Fibroblast of skin of back (primary cell): Measurements from ENCODE around the gene CLECL1. TPM values are rescaled to one million over a fixed set of nuclear protein-coding genes. Genes with fewer than 3 reads are reported as not detected.

Experiments
- DNase-seq: peaks from one replicate; pipeline ENCODE4 v3.0.0-alpha.2; 2013
- polyA plus RNA-seq, 2 experiments: library from polyadenylated mRNA; unstranded; fragments of 120-200 nt; gene quantifications; one replicate each; pipeline ENCODE4 v1.2.1, GENCODE V29; 2013; ENCODE audit not compliant: insufficient read length in 2 of 2

The CLECL1 gene
- polyA plus RNA-seq (2013, experiment 1 of 2; ENCODE audit: insufficient read length), result not detected
- polyA plus RNA-seq (2013, experiment 2 of 2; ENCODE audit: insufficient read length), result not detected

- no peak for DNase-seq
These were observed at the start of gene CLECL1 for GRCh38 chr12:9732921-9733461. Gene CLECL1, minus strand, starts transcription at chr12:9733097.

- no peak for DNase-seq
These were observed 48.5 kb upstream of the CLECL1 start for GRCh38 chr12:9781360-9781759.

- DNase-seq, result no peak
These were observed 46.3 kb upstream of the CLECL1 start for GRCh38 chr12:9779209-9779608.

- no peak for DNase-seq
These were observed 43.9 kb upstream of the CLECL1 start for GRCh38 chr12:9776781-9777180.

GRCh38 chr12:9773216-9773877 is 40.5 kb upstream of the CLECL1 start:
- DNase-seq, result no peak

GRCh38 chr12:9763025-9763424 is 30.1 kb upstream of the CLECL1 start:
- DNase-seq, result no peak

GRCh38 chr12:9762369-9762768 is 29.5 kb upstream of the CLECL1 start:
- DNase-seq, result no peak

- no peak for DNase-seq
These were observed 28.5 kb upstream of the CLECL1 start for GRCh38 chr12:9761419-9761781.

- no peak for DNase-seq
These were observed 28.0 kb upstream of the CLECL1 start, which contains the start of gene CD69 for GRCh38 chr12:9760699-9761418. Gene CD69, minus strand, starts transcription at chr12:9760901. Its CDS starts 81 bp downstream, at chr12:9760820.

- no peak for DNase-seq
These were observed 27.2 kb upstream of the CLECL1 start for GRCh38 chr12:9760120-9760519.

GRCh38 chr12:9759694-9760093 is 26.8 kb upstream of the CLECL1 start:
- no peak for DNase-seq

- no peak for DNase-seq
These were observed 25.2 kb upstream of the CLECL1 start for GRCh38 chr12:9758119-9758518.

- DNase-seq, result no peak
These were observed 24.6 kb upstream of the CLECL1 start for GRCh38 chr12:9757433-9758025.

- no peak for DNase-seq
These were observed 23.8 kb upstream of the CLECL1 start for GRCh38 chr12:9756706-9757105.

GRCh38 chr12:9756170-9756569 is 23.3 kb upstream of the CLECL1 start:
- DNase-seq, result no peak

- DNase-seq, result no peak
These were observed 22.7 kb upstream of the CLECL1 start for GRCh38 chr12:9755567-9755966.

- no peak for DNase-seq
These were observed 22.1 kb upstream of the CLECL1 start for GRCh38 chr12:9755035-9755434.

GRCh38 chr12:9754099-9754927 is 21.4 kb upstream of the CLECL1 start:
- no peak for DNase-seq

- no peak for DNase-seq
These were observed 20.6 kb upstream of the CLECL1 start for GRCh38 chr12:9753498-9753897.

- DNase-seq, result no peak
These were observed 20.2 kb upstream of the CLECL1 start for GRCh38 chr12:9753073-9753472.

GRCh38 chr12:9752145-9752933 is 19.4 kb upstream of the CLECL1 start:
- DNase-seq, result no peak
